HG03469 (cell line): ENCODE measurements around the gene PLXDC1.
"Not testable (repeated sequence)": the region's sequence is repeated elsewhere in the genome, so short reads cannot be mapped to it uniquely, and the experiment has no call there.

Source experiments
- ATAC-seq: cut with Tn5 transposase; IDR thresholded peaks from one replicate; pipeline ENCODE4 v1.9.1; 2021; ENCODE audit warnings: mild to moderate bottlenecking, moderate library complexity, moderate number of reproducible peaks; ENCODE audit not compliant: unreplicated experiment

Gene PLXDC1

DNA sequence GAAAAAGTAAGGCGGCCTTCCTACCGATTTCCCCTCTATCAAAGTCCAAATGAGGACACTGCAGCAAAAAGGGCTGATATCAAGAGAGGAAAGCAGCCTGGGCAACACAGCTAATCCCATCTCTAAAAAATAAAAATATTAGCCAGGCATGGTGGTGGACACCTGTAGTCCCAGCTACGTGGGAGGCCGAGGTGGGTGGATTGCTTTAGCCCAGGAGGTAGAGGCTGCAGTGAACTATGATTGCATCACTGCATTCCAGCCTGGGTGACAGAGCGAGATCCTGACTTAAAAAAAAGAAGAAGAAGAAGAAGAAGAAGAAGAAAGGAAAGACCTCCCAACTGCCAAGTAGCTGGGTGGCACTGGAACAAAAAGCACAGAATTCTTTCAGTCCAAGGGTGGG is 31.6 kb upstream of the PLXDC1 start:
- ATAC-seq = no peak

DNA sequence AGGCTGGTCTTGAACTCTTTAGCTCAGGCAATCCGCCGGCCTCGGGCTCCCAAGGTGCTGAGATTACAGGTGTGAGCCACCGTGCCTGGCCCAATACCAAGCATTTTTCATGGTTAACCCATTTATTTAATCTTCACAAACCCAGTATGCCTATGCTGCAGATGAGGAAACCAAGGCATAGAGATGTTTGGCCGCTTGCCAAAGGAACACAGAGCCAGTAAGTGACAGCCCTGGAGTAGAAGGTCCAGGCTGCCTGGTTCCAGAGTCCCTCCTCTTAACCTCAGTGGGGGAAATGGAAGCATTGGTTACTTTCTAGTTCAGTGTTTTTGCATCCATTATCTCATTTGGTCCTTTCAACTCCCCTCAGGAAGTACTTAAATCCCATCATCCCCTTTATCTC is 29.9 kb upstream of the PLXDC1 start:
- ATAC-seq = no peak

DNA sequence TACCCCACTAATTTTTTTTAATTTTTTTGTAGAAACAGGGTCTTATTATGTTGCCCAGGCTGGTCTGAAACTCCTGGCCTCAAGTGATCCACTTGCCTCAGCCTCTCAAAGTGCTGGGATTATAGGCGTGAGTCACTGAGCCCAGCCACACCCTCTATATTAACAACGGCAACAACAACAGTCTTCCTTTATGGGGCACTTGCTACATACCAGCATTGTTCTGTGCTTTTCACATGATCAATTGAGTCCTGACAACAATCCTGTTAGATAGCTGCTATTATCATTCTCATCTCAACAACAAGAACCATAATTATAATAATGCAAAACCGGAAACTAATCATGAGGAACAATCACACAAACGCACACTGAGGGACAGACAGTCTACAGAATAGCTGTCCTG is 27.1 kb upstream of the PLXDC1 start:
- no peak for ATAC-seq

DNA sequence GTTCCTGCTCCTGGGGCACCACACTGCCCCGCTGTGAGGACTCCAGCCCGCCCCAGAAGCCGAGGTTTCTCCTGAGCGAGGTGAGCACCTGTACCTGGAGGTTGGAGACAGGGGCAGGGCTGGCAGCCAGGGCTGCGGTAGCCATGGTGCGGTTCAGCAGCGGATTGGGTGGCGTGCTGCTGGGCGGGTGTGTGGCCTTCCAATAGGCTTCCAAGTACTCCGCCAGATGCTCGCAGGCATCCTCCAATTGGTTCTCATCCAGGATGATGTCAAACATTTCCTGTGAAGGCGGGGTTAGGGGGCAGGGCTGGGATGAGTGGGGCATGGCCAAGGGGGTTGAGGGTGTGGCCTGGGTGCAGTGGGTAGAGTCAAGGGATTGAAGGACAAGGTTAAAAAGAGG is 25.8 kb upstream of the PLXDC1 start:
- ATAC-seq = no peak

DNA sequence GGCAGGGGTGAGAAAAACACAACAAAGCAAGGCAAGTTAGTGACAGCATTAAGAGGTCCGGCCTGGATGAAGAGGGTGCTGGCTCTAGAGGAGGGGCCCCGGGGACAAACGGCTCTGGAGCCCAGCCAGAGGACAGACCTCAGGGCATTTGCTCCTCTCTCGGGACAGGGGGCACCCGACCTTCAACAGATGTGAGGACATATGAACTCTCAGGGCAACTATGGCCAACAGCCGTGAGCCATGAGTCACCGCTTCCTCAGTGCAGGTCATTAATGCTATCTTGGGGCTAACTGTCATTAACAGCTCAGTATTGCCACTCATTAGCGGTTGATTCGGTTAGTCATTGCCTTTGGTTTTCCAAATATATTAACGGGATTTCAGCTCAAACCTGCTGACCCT is 24.3 kb upstream of the PLXDC1 start:
- ATAC-seq = no peak

DNA sequence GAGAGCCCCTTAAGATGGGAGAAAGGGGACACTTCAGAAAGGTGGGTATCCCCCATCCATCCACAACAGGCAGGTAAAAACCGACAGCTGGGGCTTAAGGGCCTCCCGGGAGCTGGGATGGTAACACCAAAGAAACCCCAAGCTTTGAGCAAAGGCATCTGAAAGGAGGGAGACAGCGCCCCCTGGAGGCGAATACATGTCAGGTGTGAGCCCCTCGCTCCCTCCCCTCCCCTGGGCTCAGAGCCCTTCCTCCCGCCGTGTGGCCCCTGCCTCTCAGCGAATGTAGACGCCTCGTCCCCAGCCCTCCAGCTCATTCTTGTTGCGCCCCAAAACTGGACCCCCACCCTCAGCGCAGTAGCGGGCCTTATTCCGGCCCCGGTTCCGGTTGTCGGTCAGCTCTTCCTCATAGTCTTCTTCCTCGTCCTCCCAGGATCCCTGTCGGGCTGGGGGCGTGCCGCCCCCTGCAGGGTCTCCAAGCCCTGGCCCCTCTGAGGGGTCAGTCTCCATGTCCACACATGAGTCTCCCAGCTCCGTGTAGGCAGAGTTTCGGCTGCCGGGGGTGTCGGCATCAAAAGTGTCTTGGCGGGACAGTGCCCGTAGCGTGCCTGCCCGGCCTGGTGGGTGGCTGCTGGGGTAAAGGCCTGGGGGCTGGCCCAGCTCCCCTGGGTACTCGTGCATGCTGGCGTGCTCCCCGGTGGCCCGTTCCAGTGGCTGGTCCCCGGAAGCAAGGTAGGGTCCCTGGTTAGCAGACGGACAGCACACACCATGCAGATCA is 23.7 kb upstream of the PLXDC1 start:
- ATAC-seq = no peak

DNA sequence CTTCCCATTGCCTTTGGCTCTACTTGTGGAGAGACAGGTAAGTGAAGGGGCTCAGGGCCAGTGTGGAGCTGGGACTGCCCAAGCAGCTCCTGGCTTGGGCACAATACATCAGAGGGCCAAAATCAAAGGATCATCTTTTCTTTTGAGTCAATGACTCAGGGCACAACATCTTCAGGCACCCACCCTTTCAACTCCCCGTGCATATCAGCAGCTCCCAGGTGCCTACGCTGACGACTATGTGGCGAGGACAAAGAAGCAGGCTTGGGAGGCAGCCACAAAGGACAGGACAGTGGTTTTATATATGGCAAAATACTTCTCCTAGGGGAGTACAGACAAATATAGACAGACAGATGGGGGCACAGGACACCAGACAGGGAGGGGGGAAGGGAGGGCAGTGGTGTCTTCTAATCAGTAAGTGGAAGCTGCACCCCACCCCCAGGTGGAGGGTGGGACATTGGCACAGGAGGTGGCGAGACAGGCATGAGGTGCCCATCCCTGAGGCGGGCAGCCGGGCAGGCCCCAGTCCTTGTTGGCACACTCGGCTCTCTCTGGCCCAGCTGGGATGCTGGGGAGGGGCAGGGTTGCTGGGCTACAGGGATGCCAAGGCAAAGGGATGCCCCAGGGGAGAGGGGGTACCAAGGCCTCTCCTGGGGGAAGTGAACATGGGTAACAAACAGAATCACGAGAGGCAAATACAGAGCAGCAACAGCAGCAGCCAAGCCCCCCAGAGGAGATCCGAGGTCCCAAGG is 22.3 kb upstream of the PLXDC1 start:
- no peak for ATAC-seq

DNA sequence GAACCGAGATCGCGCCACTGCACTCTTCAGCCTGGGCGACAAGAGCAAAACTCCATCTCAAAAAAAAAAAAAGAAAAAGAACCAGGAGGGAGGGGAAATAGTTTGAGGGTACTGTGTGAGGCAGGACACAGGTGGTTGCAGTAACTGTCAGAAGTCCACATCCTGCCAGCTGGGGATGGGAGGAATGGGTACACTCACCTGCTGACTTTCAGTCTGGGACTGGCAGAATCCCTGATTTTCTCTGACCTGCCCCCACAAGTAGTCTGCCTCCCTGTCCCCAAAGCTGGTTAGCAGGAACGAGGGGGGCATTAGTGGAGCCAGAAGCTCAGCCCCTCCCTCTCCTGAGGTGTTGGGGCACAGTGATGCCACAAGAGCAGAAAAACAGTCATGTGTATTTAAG is 21.6 kb upstream of the PLXDC1 start:
- no peak for ATAC-seq

DNA sequence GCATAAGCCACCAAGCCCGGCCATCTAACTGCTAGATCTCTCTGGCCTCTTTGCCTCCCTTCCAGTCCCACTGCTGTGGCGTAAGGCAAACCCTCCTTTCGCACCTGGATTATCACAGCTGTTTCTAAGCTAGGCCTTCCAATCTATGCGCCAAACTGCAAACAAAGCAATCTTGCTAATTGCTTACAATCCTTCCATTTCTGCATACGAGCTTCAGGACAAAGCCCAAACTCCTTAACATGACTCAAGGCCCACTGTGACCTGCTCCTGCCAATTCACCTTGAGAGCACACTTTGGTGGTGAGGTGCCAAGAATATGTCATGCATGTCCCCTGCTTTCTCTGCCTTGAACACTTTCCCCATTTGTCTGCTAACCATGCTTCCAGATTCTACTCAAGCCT is 20.5 kb upstream of the PLXDC1 start:
- ATAC-seq = no peak

DNA sequence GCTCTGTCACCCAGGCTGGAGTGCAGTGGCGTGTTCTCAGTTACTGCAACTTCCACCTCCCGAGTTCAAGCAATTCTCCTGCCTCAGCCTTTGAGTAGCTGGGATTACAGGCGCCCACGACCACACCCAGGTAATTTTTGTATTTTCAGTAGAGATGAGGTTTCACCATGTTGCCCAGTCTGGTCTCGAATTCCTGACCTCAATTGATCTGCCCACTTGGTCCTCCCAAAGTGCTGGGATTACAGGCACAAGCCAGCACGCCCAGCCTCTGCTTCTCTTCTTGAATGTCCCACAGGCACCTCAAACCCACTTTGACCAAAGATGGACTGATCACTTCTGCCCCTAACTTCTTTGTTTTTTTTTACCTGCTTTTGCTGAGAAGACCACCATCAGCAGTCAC is 19.1 kb upstream of the PLXDC1 start:
- no peak for ATAC-seq

DNA sequence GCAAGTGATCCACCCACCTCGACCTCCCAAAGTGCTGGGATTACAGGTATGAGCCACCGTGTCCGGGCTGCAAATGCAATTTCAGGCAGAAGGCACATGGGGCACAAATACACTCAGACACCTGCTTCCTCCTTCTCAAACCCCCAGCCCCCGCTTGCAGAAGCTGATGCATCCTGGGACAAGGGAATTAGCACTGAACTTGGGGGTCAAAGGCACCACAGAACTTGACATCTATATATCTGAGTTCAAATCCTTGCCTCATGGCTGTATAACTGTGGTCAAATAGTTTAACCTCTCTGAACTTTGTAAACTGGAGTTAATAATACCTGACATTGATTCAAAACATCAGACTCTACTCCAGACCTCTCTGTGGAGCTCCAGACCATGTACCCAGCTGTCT is 18.7 kb upstream of the PLXDC1 start:
- no peak for ATAC-seq

DNA sequence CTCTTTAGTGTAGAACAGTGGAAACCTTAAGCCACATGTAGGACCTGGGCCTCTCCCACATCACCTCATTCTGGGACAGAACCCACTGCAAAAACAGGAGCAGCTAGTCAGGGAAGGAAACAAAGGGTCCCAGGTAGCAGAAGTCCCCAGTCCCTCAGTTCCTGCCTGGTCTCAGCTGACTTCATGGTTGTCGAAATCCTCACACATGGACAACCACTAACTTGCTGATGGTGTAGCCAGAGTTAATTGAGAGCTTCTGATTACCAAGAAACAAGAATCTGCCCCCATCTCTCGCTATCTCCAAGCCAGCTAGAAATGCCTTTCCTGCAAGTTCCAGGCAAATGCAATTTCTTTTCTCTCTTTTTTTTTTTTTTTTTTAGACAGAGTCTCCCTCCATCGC is 18.1 kb upstream of the PLXDC1 start:
- ATAC-seq = no peak

DNA sequence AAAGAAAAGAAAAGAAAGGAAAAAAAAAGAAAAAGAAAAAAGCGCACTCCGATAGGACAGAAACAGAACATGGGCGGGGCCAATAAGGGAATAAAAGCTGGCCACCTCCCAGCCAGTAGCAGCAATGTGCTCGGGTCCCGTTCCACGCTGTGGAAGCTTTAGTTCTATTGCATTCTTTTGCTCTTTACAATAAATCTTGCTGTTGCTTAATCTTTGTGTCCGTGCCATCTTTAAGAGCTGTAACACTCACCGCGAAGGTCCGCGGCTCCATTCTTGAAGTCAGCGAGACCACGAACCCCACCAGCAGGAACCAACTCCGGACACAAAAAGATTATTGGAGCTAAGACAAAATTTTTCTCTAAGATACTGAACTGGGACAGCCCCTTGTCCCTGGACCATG is 17.7 kb upstream of the PLXDC1 start:
- no peak for ATAC-seq

DNA sequence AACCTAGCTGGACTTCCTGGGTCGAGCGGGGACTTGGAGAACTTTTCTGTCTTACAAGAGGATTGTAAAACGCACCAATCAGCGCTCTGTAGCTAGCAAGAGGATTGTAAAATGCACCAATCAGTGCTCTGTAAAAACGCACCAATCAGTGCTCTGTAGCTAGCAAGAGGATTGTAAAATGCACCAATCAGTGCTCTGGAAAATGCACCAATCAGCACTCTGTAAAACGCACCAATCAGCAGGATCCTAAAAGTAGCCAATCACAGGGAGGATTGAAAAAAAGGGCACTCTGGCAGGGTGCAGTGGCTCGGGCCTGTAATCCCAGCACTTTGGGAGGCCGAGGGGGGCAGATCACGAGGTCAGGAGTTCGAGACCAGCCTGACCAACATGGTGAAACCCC is 17.1 kb upstream of the PLXDC1 start:
- not testable (repeated sequence) for ATAC-seq

DNA sequence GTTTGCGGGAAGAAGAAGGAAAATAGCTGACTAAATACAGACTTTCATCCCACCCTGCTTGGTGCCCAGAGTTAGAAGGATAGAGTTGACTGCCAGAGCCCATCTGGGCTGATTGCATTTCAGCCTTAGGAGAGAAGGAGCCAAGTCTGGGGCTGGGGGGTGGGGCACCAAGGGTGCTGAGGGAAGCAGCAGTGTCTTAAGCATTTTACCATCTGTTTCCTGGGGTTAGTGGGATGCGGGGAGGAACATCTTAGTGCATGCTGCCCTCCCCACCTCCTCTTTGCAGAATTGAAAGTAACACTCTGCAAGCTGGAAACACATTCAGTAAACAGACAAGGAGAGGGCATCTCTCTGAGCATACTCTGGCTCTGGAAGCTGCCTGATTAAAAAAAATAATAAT is 16.0 kb upstream of the PLXDC1 start:
- ATAC-seq = no peak

DNA sequence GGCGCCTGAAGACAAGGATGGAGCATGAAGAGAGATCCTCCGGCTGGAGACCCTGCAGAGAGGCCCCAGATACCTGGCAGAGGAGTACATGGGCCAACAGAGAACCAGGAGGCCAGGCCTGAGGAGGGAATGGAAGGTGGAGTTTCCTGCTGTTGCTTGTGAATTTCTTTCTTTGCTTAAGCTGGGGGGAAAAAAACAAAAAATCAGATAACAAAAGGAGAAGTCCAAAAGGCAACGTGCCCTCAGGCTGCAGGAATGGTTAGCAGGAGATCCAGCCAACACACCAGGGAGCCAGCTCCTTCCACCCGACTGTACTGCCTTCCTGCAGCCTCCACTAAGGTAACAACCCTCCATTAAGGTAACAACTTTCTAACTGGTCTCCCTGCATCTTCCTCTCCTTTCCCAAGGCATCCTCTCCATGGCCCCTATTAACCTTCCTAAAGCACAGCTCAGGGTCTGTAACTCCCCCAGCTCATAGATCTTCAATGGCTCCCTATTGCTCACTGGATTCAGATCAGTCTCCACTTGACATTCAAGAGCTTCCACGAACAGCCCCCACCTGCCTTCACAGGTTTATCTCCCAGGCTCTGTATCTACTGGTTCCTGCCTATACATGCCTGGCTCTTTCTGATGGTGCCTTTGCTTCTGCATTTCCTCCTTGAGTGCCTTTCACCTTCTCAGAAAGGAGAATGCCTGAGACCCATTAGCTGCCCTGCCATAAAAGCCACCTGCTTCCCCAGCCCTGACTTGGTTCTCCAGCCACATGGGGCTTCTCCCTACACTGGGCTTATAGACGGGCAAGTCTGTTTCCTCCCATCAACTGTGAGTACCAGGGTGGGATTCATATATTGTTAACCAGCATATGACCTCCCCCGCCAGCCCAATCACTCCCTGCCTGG is 15.2 kb upstream of the PLXDC1 start:
- ATAC-seq = no peak

DNA sequence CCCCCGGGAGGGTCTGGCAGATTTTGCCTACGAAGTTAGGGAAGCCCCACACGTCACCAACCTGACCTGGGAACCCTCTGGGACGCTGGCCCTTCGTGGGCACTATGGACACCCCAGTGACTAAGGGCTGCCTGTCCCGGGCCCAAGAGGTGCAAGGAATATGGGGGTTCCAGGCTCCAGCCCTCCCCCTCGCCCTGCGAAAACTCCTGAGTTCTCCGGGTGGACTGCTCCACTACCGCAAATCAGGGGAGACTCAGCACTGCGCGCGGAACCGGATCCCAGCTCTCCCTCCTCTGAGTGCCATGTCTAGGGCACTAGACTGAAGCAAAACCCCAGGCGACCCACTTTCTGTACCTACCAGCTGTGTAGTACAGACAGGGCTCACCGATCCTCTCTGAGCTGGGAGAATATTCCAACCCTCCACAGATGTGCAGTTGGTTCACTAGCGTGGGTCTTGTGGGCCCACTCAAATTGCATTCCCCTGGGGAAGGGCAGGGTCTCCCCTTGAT is 14.5 kb upstream of the PLXDC1 start, which contains the start of gene ARL5C:
TSS of gene ARL5C (minus strand) at position 321 of the 509 bp plus-strand sequence. CDS start 401 bp downstream, outside the sequence.
- no peak for ATAC-seq

DNA sequence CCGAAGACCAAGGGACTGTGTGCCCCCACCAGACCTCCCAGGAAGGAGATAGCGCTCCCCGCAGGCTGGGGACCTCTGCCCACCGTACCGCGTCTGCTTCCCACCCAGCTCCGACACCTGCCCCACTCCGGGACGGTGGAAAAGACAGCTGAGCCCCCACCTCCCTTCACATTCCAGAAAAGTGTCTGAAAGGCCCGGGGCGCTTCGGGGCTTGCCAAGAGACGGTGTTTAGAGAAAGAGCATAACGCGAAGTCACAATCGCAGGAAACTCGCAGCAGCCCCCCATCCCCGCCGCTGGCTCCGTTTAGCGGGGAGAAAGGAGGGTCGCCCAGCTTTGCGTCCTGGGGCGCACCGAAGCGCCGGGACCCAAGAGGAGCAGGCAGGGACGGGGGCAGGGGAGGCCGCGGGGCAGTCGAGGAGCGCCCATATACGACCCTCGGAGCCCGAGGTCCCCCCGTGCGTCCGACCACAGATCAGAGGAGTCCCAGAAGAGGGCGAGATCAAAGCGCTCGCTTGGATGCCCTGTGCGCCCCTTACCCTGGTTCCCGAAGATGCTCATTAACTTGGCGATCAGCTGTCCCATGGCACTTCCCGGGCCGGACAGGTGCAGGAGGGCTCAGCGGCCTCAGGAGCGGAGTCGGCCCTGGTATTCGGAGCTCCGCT is 13.9 kb upstream of the PLXDC1 start:
- no peak for ATAC-seq

DNA sequence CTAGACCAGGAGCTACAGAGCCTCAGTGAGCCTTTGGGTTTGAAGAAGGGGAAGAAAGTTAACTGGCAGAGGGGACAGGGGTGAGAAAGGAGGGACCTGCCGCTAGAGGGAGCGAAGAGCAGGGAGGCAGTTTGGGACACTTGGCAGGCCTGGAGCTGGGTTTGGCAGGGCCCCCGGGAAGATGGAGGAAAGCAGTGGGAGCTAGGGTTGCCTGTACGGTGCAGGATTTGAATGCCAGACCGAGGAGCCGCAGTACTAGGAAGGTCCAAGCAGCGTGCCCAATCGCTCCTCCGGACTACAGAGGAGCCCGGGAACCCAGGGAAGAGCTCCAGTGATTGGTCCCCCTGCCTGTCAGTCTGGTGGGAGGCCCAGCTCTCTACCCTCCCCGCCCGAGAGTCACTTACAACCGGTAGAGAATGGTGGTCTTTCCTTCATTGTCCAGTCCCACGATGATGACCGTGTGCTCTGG is 13.3 kb upstream of the PLXDC1 start:
- ATAC-seq = no peak

DNA sequence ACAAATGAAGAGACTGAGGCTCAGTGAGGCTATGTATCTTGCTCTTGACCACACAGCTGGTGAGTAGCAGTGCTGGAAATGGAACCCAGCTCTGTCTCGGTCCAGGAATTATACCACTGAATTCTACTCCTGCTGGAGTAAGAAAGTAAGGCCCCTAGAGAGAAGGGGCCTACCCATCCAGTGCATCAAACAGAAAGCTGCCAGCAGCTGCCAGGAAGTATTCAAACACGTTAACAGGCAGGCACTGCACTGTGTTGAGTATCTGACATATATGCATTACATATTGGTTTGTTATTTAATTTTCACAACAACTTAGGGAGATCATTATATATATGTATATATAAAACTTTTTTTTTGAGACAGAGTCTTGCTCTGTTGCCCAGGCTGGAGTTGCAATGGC is 10.5 kb upstream of the PLXDC1 start:
- ATAC-seq = no peak

DNA sequence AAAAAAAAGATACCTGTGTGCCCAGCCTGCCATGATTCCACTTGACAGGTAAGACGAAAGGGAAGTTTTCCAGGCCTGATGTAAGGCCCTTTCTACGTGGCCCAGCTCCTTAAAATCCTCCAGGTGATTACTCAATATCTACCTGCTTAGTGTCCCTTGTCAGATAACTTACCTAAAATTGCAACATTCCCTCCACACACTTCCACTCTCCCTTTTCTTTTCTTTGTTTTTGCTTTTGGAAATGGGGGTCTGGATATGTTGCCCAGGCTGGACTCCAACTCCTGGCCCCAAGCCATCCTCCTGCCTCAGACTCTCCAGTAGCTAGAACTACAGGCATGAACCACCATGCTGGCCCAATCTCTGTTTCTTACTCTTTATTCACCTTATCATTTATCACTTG is 7.2 kb upstream of the PLXDC1 start:
- ATAC-seq = no peak
